Hematopoietic multipotent progenitor cell treated with erythropoietin and hydrocortisone succinate and interleukin-3 and kit ligand, for 6 days (in vitro differentiated cells): ENCODE results near the gene SLC24A3.

Experiments used
- DNase-seq: peaks from one replicate; pipeline ENCODE4 v3.0.0-alpha.2; 2015

Gene SLC24A3

DNA sequence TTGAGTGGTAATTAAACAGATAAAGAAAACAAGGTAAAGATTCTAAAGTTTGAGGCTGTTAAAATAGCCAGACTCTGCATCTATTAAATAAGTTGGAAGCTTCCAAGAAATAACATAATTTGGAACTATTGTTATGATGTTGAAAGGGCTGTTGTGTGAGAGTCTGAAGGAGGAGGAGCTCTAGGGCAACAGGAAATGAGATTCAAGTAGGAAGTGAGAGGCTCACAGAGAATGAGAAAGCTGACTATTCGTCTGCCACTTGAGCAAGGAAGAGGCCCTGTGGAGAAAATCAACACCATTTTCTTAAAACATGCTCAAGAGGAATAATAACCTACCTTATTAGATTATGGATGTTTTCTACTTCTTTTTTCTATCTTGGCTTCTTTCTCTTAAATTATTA lies 185.2 kb downstream of the SLC24A3 start:
- DNase-seq = no peak

DNA sequence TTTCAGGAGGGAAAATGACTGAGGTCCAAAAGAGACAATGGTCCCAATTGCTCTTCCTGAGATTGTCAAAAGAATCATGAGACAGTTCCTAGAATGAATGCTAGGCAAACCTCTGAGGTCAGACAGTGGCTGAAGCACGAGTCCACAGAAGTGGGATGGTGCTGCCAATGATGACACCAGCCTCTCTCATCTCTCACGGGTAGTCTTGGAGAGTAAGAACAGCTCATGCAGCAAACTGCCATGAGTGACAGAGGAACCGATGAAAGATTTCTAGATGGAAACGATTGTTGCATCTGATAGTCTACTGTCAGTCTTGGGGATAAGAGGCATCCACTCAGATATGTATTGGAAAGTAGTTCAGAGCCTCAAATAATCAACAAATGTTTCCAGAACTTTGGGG lies 188.7 kb downstream of the SLC24A3 start:
- no peak for DNase-seq

DNA sequence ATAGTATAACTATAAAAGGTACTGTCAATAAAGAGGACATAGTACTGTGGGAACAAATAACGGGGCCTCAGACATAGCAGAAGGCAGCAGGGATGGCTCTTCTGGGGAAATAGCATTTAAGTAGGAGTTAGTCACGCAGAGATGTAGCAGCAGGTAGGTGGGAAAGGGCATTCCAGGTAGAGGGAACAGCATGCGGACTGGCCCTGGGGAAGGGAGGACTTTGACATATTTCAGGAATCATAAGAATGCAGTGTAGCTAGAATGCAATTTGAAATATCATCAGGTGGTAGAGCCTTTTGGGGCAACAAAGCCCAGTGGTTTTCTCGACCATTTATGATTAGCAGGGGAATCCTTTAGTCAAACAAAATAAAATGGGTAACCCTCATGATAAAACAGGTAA lies 191.1 kb downstream of the SLC24A3 start:
- DNase-seq = no peak

DNA sequence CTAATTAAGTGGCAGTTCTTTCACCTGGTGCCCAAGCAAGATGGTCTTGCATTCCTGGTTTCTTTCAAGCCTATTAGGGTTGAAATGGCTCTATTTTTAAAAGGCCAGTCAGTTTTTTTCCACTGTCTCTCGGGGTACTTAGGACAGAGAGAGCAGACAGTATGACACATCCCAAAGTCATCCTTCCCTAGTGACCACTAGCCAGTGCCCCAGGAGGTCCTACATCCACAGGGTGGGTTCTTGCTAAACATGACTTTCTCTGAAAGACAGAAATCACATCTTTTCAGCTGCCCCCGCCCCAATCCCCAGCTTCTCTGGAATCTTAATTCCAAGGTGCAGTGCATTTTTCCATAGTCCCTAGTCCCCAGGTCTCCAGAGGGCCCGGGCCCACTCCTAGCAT lies 192.4 kb downstream of the SLC24A3 start:
- no peak for DNase-seq

DNA sequence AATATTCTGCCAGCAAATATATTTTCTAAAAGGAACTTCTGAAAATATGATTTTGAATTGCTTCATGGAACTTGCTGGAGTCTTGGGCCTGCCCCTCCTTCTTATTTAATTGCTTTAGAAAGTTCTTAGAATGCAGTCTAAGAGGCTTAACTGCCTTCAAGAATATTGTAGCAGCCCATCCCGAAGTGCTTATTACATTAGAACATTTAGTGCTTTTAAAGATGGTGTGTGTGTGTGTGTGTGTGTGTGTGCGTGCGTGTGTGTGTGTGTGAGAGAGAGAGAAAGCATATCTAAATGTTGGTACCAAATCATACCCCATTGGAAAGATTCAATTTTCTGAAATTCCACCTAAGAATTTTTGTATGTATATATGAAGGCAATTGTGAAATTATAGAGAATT lies 193.5 kb downstream of the SLC24A3 start:
- no peak for DNase-seq

DNA sequence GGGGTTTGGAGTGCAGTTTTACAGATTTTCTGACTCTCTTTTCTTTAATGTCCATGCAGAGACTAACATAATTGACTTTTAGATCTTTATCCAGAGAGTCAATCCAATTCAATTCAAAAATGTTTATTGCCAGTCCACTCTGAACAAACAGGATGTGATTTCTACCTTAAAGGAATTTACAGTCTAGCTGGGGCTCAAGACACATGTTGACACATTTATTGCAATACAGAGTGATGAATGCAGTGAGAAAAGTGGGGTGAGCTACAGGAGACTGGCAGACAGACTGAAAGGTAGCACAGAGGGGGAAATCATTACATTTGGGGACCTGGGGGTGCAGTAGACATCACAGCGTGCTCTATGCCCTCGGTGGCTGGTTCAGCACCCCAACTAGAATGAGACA lies 193.9 kb downstream of the SLC24A3 start:
- no peak for DNase-seq

DNA sequence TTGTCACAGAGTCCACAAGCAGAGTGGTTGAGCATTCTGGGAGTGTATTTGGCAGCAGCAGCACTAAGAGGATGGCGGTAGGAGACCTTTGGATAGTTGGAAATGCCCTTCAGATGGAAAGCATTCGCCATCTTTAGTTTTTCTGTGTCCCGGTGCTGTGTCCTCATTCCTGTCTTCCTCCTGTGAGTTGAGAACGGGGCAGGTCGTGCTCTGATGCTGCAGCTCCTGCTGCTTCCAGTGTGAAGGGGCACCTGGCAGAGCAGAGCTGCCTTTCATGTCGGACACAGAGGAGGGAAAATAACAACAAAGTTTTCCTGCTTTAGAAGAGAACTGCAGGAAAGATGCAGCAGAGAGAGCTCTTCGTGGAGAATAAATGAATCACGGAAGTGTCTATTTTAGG lies 194.8 kb downstream of the SLC24A3 start:
- DNase-seq = no peak

DNA sequence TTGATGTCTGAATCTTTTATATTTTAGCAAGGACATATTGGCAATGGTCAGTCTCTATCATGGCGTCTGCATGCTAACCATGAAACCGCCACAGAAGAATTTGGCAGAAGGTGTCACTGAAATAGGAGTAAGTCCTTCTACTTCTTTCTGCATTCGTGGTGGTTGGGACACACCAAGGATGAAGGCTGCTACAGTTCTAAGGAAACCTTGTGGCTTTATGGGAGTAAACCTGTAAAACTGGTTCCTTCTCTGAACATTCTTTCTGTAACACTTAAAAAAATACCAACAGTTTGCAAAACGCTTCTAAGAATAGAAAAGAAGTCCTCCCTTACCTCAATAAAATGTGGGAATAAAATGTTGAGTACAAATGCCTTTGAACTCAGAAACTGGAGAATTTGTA lies 195.3 kb downstream of the SLC24A3 start:
- DNase-seq = no peak

DNA sequence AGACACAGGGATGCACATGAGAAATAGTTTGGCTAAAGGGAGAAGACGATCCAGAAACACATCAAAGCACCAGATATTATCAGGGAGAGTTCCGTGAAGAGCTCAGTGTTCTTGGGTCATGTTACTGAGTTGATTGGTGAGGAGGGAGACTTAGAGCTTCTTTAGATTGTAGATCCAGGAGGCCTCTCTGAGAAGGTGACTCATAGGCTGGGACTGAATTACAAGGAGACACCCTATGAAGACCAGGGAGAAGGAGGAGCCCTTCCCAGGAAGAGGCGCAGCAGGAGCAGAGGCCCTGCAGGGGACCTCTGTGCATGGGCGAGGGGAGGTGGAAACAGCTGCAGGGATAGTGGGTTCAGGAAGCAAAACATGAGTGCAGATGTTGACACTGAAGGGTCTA lies 196.5 kb downstream of the SLC24A3 start:
- no peak for DNase-seq

DNA sequence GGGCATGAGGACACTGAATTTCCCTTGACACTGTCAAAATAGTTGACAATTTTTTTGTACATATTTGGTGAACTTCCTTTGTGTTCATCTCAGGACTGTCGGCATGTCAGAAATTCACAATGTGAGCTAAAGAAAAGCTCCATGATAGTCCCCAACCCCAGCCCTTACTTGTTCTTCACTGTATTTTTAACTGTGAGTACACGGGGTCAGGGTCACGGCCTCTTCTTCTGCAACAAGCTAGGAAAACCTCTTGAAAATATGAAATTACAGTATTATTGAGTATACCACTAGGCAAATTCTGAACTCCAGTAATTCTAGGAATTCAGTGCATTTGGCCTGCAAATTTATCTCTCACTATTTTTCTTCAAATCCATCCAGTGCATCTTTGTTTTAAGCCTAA lies 199.4 kb downstream of the SLC24A3 start:
- no peak for DNase-seq

DNA sequence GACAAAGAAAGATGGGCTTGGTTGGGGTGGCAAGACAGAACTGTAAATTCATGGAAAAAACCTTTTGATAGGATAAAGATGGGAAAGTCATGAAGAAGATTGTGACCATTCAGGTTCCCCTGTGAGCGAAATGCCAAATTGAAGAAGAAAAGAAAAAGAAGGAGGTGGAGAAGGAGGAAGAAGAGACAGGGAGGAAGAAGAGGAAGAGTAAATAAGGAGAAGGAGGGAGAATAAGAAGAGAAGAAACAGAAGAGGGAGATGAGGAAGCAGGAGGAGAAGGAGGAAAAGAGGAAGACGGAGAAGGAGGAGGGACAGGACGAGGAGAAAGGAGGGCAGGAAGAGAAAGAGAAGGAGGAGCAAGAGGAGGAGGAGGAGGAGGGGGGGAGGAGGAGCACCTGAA lies 199.8 kb downstream of the SLC24A3 start:
- no peak for DNase-seq

DNA sequence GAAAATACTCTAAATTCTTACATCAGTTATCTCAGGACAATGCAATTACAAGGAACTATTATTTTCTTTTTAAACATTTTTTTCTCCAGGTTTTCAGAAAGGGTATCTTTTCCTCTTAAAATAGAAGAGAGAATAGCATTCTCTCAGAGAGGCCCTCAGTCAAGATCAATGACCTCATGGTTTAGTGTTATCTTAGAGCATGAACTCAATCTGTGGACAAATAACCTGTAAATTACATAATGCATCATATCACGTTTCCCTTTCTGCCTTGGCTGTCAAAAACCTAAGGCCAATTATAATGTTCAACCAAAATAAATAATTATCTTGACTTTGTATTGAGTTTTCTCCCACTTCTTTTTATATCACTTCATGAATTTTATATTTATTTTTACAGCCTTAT lies 202.2 kb downstream of the SLC24A3 start:
- no peak for DNase-seq

DNA sequence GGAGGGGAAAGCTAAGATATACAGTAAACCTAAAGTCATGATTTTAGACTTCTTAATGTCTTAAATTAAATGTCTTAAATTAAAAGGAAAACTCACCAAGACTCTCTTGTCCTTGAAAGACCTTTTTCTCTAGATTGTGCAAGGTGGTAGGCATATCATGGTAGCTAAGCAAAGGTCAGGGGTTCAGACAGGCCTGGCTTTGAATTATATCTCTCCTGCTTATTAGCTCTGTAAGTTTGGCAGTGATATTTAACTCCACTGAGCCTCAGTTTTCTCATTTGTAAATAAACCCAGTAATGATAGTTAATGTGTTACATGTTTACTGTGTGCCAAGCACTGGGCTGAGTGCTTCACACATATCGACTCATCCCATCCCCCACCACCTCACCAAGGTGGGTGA lies 203.3 kb downstream of the SLC24A3 start:
- DNase-seq = no peak

DNA sequence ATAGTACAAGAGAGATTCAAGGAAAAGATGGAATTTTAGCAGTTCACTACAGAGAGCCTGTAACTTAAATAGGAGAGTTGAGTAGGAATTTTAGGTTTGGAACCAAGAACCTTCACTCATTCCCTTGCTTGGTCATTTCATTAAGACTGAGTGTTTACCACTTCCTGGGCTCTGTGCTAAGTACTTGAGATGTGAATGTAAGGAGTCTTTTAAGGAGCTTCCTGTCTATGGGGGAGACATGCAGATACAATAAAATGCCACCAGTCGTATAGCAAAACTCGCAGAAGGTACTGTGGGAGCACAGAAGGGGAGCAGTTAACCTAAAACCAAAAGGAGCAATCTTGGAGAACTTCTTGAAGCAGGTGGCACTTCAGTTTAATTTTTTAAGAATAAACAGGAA lies 204.2 kb downstream of the SLC24A3 start:
- DNase-seq = no peak

DNA sequence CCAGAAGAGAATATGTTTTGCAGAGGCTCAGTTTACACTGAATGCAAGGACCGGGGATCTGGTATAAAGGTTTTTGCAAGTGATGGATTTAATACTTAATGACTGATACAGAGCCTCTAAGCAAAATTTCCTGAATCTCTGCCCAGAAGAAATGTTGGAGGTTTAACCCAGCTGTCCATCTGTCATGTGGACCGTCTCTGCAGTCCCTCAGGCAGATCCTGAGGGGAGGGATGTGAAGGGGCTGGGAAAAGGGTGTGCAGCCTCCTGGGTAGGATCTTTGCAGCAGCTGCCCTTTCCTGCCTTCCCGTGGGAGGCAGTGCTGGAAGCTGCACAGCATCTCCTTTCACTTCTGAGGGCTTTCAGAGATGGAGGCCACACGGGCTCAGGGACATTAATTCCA lies 207.0 kb downstream of the SLC24A3 start:
- DNase-seq = no peak

DNA sequence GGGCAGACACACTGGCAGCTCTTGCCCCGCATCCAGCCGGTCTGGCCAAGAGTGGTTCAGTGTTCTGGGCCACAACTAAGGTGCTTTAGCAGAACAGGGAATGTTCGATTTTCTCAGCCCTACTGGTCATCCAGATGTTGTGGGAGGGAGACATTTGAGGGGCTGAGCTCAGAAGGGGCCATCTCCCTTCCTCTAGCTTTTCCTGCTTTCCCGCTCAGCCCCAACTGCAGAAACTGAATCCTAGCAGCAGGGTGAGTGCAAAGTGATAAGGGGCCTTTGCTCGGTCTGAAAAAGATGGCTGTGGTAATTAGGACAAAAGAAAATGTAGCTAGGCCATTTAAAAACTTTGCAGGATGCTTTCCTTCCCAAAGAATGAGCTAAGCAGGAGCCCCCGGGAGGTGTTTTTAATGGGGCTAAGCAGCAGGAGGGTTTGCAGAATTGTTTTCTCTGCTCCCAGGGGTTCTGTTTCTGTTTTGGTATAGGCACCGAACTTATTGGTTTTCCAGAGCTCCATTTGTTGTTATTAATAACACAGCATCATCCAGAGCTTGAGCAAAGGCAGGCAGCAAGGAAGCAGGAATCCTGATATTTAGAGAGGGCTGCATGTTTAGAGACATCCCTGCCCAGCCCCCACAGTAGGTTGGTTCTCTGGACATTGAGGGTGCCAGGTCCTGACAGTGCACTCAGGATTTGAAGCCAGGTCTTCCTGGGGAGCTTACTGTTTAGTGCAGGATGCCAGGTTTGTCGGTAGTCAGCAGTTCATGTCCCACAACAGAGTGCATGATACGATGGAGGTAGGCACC lies 210.9 kb downstream of the SLC24A3 start:
- no peak for DNase-seq

DNA sequence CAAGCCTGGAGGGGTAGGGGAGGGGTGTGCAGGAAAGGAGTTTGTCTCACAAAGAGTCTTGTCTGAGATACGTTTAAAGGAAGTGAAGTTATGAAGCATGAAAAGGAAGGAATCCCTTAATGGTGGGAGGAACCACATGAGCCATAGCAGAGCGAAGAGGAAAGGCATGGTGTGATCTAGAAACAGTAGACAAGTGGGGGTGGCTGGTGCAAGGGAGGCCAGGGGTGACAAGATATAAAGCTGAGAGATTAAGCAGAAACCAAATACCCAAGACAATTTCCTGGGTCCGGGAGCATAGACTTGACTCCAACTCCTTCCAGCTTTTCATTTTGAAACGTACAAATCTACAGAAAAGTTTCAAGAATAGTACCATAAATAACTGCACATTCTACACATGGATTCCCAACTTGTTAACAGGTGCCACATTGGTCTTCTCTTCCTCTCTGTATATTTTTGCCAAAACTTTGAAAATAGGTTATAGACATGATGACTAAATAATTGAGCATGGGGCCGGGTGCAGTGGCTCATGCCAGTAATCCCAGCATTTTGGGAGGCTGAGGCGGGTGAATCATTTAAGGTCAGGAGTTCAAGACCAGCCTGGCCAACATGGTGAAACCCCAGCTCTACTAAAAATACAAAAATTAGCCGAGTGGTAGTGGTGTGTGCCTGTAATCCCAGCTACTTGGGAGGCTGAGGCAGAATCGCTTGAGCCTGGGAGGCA lies 211.6 kb downstream of the SLC24A3 start:
- no peak for DNase-seq

DNA sequence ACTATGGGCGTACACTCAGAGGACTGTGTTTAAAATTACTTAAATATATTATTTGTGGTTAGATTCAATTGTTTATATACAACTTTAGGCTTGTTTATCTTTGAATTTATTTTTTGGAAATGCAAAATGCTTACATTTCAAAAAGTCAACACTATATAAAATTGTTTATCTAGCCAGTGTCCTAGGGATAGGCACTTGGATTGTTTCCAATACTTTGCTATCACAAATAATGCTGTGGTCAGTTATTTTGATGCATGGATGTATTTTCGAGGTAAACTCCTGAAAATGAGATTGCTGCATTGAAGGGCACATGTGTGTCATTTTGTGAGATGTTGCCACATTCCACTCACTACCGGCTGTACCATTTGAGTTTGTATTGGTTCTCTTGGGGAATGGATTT lies 213.9 kb downstream of the SLC24A3 start:
- no peak for DNase-seq

DNA sequence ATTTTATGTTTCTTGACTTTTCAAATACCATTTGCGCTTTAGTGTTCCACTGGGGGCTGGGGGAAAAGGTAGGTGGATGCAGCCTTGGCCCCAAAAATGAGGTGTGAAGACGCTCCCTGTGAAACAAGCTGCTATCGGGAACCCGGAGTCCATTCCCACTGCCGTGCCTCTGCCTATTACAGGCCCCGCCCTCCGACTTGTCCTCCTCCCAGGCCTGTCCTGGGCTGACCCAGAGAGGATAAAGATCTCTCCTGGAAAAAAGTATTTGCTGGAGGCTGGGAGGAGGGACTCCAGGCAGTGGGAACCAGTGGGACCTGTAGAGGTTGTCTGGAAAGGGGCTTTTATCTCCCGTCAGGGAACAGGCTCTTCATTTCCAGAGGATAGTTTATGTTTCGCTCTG lies 215.0 kb downstream of the SLC24A3 start:
- no peak for DNase-seq

DNA sequence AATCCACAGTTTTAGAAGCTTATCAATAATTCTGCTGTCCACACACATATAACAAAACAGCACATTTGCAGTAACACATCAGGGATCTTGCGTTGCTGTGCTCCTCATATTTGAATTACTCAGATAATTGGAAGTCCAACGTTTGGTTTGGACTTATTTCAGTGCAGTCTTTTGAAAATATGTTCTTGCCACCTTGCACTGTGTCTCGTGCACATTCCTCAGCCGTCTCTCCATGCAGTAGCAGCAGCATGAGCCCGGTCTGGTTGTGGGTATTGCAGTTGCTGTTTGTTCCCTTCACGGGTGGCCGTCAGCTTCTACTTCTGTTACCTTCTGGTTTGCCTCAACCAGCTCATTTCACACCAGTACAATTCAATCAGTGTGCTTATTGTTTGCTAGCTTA lies 215.5 kb downstream of the SLC24A3 start:
- DNase-seq = no peak

DNA sequence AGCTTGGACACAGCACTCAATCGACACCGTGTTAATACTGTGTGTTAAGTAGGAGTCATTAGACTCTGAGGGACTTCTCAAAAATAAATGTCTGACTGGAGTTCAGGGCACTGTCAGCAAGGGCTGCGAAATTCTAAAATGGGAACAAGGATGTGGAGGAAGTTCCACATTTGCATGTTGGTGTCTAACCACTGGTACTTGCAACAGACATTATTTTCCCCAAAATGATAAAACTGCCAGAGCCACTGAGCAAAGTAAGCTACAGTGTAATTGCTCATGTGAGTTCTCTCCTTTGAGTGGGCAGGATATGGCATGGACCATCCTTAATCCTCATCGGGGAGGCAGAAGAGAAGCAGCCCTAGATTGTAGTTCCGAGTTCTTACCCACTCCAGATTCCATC lies 215.9 kb downstream of the SLC24A3 start:
- peak; percentile 18 for DNase-seq

DNA sequence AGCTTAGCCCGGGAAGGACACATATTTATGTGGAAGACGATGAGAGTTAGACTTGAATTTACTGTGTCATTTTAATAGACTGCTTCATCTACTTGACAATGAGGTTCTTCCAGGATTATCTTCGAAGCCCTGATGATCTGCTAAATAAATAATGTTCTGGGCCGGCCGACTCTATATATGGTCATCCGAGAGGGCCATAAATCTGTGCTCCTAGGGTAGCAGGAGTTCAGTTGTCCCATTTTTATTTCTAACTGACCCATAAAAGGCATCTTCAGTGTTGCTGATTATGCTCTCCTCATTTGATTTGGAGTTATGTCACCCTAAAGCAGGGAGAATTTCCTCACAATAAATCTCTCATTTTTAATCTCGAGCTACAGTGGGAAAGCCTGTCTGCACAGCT lies 217.1 kb downstream of the SLC24A3 start:
- no peak for DNase-seq

DNA sequence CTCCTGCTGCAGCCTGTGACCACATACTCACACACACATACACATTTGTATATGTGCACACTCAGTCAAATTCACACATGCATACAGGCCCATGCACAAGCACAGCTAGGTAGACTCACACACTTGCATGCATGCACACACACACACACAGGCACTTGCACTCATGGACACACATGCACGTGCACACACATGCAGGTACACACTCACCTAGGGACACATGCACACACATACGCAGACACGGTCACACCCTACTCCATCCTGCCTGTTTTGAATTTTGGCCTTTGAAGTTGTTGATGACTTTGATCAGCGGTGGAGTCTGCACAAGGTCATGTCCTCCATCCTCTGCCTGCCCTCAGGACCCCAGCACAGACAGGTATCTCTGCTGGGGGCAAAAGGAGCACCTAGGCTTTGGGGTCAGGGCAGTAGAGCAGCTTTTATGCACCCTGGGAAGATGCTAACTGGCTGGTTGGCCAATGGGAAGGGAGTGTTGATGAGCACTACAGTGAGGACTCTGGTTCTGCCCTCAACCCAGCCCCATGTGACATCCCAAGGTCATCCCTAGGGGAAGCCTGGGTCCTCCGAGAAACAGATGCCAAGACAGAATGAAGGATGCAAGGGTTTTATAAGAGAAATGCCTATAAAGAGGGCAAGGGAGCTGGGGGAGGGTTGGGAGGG lies 218.3 kb downstream of the SLC24A3 start:
- DNase-seq = no peak

DNA sequence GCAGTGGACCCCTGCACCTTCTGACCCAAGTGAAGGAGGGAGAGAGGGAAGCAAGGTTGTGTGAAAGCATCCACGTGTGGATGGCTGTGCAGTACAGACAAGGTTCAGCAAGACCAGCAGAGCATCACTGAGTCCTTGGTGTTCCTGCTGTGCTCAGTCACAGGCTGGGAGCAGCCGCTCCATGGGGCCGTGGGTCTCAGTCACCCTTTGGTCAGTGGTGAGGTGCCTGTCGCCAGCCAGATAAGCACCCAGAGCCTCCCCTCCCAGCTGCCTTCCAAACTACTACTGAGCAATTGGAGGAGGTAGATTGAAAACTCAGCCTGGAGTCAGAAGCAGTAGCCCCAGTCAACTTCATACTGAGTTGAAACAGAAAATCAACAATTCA lies 218.9 kb downstream of the SLC24A3 start:
- peak; percentile 60 for DNase-seq
